ENCODE data around the gene RGS6.

DNA sequence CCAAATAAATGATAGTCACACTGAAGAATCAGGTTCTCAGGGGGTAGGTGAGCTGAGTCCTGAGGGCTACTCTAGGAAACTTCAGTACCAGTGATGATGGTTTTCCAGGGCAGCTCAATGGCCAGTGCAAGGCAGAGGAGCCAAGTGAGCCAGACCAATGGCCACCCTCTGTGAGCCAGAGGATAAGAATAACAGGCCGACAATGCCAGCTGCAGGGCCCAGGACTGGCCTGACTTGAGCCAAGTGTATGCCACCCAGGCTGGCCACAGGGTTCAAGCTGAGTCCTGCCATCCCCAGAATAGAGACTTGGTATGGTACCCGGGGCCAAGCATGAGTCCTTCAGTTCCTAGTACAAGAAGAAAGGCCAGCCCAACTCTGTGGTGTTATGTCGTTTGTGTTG, 606.2 kb downstream of the RGS6 start:
- TF ChIP-seq, protein P1, sequence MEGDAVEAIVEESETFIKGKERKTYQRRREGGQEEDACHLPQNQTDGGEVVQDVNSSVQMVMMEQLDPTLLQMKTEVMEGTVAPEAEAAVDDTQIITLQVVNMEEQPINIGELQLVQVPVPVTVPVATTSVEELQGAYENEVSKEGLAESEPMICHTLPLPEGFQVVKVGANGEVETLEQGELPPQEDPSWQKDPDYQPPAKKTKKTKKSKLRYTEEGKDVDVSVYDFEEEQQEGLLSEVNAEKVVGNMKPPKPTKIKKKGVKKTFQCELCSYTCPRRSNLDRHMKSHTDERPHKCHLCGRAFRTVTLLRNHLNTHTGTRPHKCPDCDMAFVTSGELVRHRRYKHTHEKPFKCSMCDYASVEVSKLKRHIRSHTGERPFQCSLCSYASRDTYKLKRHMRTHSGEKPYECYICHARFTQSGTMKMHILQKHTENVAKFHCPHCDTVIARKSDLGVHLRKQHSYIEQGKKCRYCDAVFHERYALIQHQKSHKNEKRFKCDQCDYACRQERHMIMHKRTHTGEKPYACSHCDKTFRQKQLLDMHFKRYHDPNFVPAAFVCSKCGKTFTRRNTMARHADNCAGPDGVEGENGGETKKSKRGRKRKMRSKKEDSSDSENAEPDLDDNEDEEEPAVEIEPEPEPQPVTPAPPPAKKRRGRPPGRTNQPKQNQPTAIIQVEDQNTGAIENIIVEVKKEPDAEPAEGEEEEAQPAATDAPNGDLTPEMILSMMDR (conservative IDR thresholded peaks at IDR 0.05), result no peak
- no peak for TF ChIP-seq ZFX (IDR thresholded peaks at IDR 0.05)
